ENCODE results near the gene OR1K1.
"Not testable (repeated sequence)": the region's sequence is repeated elsewhere in the genome, so short reads cannot be mapped to it uniquely, and the experiment has no call there.

Gene OR1K1

GRCh38 chr9:122814545-122814944 is 14.6 kb downstream of the OR1K1 start:
- no peak for DNase-seq

GRCh38 chr9:122815544-122815943 is 15.6 kb downstream of the OR1K1 start:
- no peak for DNase-seq

GRCh38 chr9:122816163-122816867 is 16.4 kb downstream of the OR1K1 start:
- DNase-seq = peak; percentile 20

GRCh38 chr9:122819326-122819725 is 19.4 kb downstream of the OR1K1 start:
- DNase-seq = no peak

GRCh38 chr9:122819791-122820489 is 20.0 kb downstream of the OR1K1 start:
- DNase-seq = no peak

- no peak for DNase-seq
These were observed 20.5 kb downstream of the OR1K1 start for GRCh38 chr9:122820490-122820845.

- DNase-seq = no peak
These were observed 21.5 kb downstream of the OR1K1 start for GRCh38 chr9:122821278-122821943.

GRCh38 chr9:122822056-122822455 is 22.1 kb downstream of the OR1K1 start:
- DNase-seq = no peak

GRCh38 chr9:122822938-122823337 is 23.0 kb downstream of the OR1K1 start:
- DNase-seq = no peak

GRCh38 chr9:122827761-122828093 is 27.8 kb downstream of the OR1K1 start:
- no peak for DNase-seq

GRCh38 chr9:122828965-122829284 is 29.0 kb downstream of the OR1K1 start:
- DNase-seq = not testable (repeated sequence)

GRCh38 chr9:122832194-122832593 is 32.3 kb downstream of the OR1K1 start:
- DNase-seq = no peak

- peak; percentile 17 for DNase-seq
These were observed 35.4 kb downstream of the OR1K1 start for GRCh38 chr9:122835313-122835731.

- DNase-seq = no peak
These were observed 37.4 kb downstream of the OR1K1 start for GRCh38 chr9:122837266-122837850.

GRCh38 chr9:122838441-122838840 is 38.5 kb downstream of the OR1K1 start:
- not testable (repeated sequence) for DNase-seq

GRCh38 chr9:122841501-122841900 is 41.6 kb downstream of the OR1K1 start:
- no peak for DNase-seq

GRCh38 chr9:122844137-122844536 is 44.2 kb downstream of the OR1K1 start:
- no peak for DNase-seq

- DNase-seq = no peak
These were observed 45.2 kb downstream of the OR1K1 start for GRCh38 chr9:122845116-122845515.

- DNase-seq = no peak
These were observed 46.5 kb downstream of the OR1K1 start for GRCh38 chr9:122846371-122846940.

GRCh38 chr9:122848256-122848943 is 48.5 kb downstream of the OR1K1 start:
- DNase-seq = no peak
